BJ (cell line): Measurements from ENCODE around the gene STYXL1. TPM values are rescaled to one million over a fixed set of nuclear protein-coding genes. Genes with fewer than 3 reads are reported as not detected.
"Not testable (repeated sequence)": the region's sequence is repeated elsewhere in the genome, so short reads cannot be mapped to it uniquely, and the experiment has no call there.

Experiments
- CTCF ChIA-PET: fragments of 350-600 bp; formaldehyde crosslinking; extraction: SDS; loops from one replicate; lab custom pipeline; 2021; ENCODE audit warnings: antibody characterized with exemption, inconsistent platforms; lab: Yijun Ruan, JAX
- POLR2A ChIA-PET: fragments of 300-600 bp; sonication (Branson Sonifier 250); formaldehyde crosslinking; extraction: SDS; loops from one replicate; lab custom pipeline; 2021; ENCODE audit warnings: antibody characterized with exemption; lab: Charles Lee
- DNase-seq: peaks from one replicate; pipeline ENCODE4 v3.0.0-alpha.2; 2011; ENCODE audit warnings: low read depth
- H3K27me3 ChIP-seq: 2 replicates; pipeline ENCODE4 v1.6.0; 2011; ENCODE audit warnings: low read length; ENCODE audit not compliant: control insufficient read depth, insufficient read depth
- H3K36me3 ChIP-seq: 2 replicates; pipeline ENCODE4 v1.5.1; 2011; ENCODE audit warnings: low read length; ENCODE audit not compliant: control insufficient read depth, insufficient read depth
- H3K4me3 ChIP-seq: 2 replicates; pipeline ENCODE4 v1.5.1; 2011; ENCODE audit warnings: low read depth, mild to moderate bottlenecking, control low read depth, low read length
- polyA minus RNA-seq: library from RNA; depleted of rRNA, polyadenylated mRNA; stranded (reverse); fragments of >200 nt; gene quantifications from 2 replicates; pipeline ENCODE4 v1.2.3, GENCODE V29; 2011; rRNA and poly(A)+ RNA removed
- polyA plus RNA-seq: library from polyadenylated mRNA; depleted of rRNA; stranded (reverse); fragments of >200 nt; gene quantifications from 2 replicates; pipeline ENCODE4 v1.2.3, GENCODE V29; 2011; rRNA removed
- TF ChIP-seq, protein P1 (sequence below): IDR thresholded peaks from 2 replicates; pipeline ENCODE4 v1.5.1; 2011; ENCODE audit warnings: low read depth, mild to moderate bottlenecking, control low read depth, inconsistent platforms, low read length, moderate library complexity; ENCODE audit not compliant: insufficient read depth

Gene STYXL1, protein sequence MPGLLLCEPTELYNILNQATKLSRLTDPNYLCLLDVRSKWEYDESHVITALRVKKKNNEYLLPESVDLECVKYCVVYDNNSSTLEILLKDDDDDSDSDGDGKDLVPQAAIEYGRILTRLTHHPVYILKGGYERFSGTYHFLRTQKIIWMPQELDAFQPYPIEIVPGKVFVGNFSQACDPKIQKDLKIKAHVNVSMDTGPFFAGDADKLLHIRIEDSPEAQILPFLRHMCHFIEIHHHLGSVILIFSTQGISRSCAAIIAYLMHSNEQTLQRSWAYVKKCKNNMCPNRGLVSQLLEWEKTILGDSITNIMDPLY
- polyA plus RNA-seq (64.7 and 75.6 TPM in 2 replicates), polyA minus RNA-seq (18.9 and 27.3 TPM in 2 replicates)

- ChIA-PET CTCF (interaction anchor here (1.1 to 1.2 kb wide), 2 partner anchors 11 to 28 kb away, joined by 4 to 5 read pairs; no protein-coding TSS in a partner anchor), POLR2A (interaction anchor here (0.9 kb wide), 1 partner anchor 11 kb away, joined by 4 read pairs; no protein-coding TSS in a partner anchor)
- H3K4me3 ChIP-seq = peak within 1 kb of the TSS; percentile 87
- TF ChIP-seq, protein P1, sequence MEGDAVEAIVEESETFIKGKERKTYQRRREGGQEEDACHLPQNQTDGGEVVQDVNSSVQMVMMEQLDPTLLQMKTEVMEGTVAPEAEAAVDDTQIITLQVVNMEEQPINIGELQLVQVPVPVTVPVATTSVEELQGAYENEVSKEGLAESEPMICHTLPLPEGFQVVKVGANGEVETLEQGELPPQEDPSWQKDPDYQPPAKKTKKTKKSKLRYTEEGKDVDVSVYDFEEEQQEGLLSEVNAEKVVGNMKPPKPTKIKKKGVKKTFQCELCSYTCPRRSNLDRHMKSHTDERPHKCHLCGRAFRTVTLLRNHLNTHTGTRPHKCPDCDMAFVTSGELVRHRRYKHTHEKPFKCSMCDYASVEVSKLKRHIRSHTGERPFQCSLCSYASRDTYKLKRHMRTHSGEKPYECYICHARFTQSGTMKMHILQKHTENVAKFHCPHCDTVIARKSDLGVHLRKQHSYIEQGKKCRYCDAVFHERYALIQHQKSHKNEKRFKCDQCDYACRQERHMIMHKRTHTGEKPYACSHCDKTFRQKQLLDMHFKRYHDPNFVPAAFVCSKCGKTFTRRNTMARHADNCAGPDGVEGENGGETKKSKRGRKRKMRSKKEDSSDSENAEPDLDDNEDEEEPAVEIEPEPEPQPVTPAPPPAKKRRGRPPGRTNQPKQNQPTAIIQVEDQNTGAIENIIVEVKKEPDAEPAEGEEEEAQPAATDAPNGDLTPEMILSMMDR = no peak
- H3K27me3 ChIP-seq = no peaks in the 10 kb centered on the region
- H3K36me3 ChIP-seq = peaks cover 2% of the 10 kb centered on the region; the same call in 1 of the 2 replicates
- peak; percentile 69 for DNase-seq
Measured at GRCh38 chr7:76047811-76048667, at the start of gene STYXL1, which contains the start of gene MDH2. STYXL1 (minus strand) TSS chr7:76048000; CDS start chr7:76030523, 17,477 bp downstream. MDH2 (plus strand) TSS chr7:76048106; CDS start chr7:76048161, 55 bp downstream.

GRCh38 chr7:76095908-76096307 is 48.1 kb upstream of the STYXL1 start:
- POLR2A ChIA-PET = no interaction called here
- DNase-seq = no peak
- Histone ChIP-seq H3K27me3 (peaks cover 5% of the 10 kb centered on the region; the same call in 1 of the 2 replicates), H3K4me3 (no peak overlapping the region), H3K36me3 (no peaks in the 10 kb centered on the region)
- CTCF ChIA-PET = no interaction called here
- TF ChIP-seq, protein P1 = no peak

DNA sequence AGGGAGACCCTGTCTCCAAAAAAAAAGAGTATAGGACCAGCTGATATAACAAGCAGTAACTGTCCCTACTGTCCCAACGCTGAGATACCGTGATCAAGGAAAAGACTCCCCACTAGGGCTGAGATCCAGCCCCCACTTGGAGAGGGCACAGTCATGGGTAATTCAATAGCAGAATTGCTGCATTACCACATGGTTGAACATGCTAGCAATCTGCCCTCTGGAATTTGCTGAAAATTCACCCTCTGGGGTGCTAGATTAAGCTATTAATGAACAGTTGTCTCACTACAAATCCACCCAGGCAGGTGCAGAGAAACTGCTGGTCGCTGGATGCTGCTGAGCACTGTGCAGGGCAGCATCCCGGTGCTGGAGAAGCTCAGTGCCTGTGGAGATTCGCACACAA is 46.5 kb upstream of the STYXL1 start:
- CTCF ChIA-PET, H3K27me3 ChIP-seq: not testable (repeated sequence)

DNA sequence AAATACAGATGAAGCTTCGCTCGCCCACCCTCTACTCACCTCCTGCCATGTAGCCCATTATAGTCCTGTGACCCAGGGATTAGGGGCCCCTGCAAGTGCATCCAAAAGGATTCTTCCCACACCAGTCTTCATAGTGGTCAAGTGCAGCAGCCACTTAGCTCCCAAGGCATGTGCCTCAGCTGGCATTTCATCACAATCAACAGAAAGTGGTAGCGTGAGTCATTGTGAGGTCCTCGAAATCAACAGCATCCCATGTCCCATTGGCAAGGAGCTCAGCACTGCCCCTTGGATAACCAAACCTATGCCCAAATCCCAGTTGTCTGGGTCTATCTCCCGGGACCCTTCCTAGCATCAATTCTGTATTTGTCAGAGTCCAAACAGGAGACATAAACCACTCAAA is 45.7 kb upstream of the STYXL1 start:
- H3K36me3 ChIP-seq, CTCF ChIA-PET, DNase-seq, POLR2A ChIA-PET, H3K27me3 ChIP-seq, H3K4me3 ChIP-seq: not testable (repeated sequence)

More for the DNA sequence above, 46.5 kb upstream of the STYXL1 start:
- POLR2A ChIA-PET, H3K36me3 ChIP-seq, DNase-seq, H3K4me3 ChIP-seq: not testable (repeated sequence)

DNA sequence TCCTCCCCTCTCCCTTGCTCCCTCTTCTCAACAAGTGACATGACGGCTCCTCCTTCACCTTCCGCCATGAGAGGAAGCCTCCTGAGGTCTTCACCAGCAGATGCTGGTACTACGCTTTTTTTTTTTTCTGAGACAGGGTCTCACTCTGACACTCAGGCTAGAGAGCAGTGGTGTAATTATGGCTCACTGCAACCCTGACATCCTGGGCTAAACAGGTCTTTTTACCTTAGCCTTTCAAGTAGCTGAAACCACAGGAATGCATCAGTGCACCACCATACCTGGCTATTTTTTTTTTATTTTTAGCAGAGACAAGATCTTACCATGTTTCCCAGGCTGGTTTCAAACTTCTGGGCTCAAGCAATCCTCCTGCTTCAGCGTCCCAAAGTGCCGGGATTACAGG is 43.7 kb upstream of the STYXL1 start:
- DNase-seq = no peak
- TF ChIP-seq, protein P1 = no peak
- H3K4me3 ChIP-seq = no peak overlapping the region
- H3K27me3 ChIP-seq = peaks cover 5% of the 10 kb centered on the region; the same call in 1 of the 2 replicates
- ChIA-PET CTCF (interaction anchor here (1.0 kb wide), 1 partner anchor 17 kb away, joined by 3 read pairs; no protein-coding TSS in a partner anchor), POLR2A (interaction anchor here (0.7 kb wide), 1 partner anchor 14 kb away, joined by 3 read pairs; no protein-coding TSS in a partner anchor)
- no peaks in the 10 kb centered on the region for H3K36me3 ChIP-seq
